GM18502 (cell line): ENCODE data around the gene LAMA2.
A peak's percentile ranks its signal among the peaks of the same experiment; 100 is the strongest.

Experiments
- ATAC-seq: cut with Tn5 transposase; IDR thresholded peaks from one replicate; pipeline ENCODE4 v1.9.1; 2021; ENCODE audit warnings: mild to moderate bottlenecking; ENCODE audit not compliant: unreplicated experiment, poor library complexity

LAMA2 gene

DNA sequence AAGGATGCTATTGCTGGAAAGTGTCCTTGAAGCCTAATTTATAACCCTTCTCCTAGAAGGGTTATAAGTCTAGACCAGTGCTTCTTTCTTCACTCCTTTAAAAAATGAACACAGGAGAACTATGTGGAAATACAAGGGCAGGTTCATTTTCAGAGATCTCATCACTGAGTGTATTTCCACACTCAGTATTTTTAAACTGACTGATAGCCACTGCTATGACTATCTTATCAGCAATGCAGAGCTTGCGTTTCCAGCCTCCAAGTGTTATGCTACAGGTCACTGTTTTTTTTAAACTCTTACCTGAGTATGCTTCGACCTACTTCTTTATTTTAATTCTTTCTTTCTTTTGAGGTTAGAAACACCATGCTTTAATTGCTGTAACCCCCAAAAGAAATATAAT lies 508.0 kb downstream of the LAMA2 start:
- ATAC-seq, result no peak

DNA sequence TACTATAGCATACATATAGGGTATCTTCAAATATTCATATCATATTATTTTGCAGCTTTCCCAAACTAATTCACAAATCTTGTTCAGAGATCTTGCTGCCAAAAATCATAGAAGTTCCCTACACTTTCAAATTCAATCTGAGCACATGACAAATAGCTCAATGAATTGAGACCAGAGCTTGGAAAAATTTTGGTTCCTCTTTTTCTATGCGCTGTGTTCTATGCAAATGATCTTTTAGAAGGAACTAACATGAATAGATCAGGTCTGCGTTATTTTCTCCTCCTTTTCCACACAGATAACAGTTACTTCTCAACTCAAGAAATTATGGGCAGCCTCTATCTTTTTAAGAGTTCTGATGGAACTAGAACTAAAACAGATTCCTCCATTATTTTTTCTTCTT lies 510.7 kb downstream of the LAMA2 start:
- peak; percentile 57 for ATAC-seq

DNA sequence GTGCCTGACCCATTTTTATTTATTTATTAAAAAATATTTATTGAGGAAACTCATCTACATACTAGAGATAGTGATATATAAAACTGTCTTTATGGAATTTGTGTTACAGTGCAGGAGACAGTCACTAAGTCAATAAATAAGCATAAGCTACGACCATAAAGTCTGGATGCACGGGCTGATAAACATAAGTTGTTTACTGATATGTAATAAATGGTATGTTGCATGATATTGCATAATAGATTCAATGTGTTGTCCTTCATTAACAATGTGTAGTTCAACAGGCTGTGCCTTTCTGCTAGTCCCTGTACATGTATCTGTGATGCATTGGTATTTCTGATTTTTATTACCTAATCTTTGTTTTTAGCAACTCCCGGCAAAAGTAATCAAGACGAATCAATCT lies 515.8 kb downstream of the LAMA2 start:
- ATAC-seq, result no peak

DNA sequence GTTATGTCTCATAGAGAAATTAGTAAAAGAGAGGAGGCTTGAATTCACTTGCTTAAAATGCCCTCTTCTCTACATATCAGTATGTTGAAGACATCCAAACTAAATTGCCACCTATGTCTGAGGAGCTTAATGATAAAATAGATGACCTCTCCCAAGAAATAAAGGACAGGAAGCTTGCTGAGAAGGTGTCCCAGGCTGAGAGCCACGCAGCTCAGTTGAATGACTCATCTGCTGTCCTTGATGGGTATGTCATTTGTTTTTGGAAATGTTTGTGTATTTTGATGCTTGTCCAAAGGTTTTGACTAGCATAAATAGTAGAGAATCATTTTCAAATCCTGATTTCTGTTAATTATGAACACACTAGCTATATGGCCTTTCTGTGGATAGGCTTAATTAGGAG lies 519.3 kb downstream of the LAMA2 start:
- no peak for ATAC-seq

DNA sequence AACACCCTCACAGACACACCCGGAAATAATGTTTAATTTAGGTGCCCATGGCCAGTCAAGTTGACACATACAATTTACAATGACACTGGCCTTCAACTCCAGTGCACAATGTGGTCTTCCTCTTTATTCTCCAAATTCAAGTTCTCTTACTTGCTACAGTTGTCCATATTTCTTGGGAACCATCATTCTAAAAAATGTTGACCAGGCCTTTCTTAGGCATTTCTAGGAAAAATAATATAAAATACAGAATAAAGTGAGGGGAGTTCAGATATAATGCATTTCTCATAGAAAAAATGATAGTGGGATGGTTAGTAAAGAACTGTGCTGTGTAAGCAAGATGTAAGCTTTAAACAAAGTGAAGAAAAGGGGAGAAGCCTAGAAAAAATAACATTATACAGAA lies 528.2 kb downstream of the LAMA2 start:
- ATAC-seq, result no peak

DNA sequence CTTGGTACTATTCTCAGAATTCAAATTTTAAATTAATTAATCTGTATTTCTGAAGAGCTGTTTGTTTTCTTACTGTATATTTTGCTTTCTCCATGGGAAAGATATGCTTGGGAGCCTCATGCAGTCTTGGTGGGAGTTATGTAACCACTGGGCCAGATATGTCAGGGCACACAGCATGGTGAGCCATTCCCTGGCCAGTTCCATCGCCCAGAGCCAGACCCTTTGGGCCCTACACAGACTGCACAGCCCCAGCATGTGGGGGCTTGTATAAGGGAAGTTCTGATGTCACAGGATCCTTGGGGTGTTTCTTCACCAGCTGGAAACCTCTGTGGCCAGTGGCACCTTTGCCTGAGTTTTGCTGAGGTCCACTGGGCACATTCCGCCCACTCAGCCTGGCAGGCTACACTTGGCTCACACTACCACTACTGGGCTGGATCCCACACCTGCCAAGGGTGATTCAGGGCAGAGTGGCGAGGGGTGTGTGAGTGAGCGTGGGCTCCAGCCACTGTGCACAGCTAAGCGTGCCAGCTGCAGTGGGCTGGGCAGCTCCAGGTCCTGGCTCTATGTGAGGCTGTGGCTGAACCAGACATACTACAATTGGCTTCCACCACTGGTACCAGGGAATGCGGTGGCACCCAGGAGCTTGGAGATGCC lies 533.5 kb downstream of the LAMA2 start:
- no peak for ATAC-seq

DNA sequence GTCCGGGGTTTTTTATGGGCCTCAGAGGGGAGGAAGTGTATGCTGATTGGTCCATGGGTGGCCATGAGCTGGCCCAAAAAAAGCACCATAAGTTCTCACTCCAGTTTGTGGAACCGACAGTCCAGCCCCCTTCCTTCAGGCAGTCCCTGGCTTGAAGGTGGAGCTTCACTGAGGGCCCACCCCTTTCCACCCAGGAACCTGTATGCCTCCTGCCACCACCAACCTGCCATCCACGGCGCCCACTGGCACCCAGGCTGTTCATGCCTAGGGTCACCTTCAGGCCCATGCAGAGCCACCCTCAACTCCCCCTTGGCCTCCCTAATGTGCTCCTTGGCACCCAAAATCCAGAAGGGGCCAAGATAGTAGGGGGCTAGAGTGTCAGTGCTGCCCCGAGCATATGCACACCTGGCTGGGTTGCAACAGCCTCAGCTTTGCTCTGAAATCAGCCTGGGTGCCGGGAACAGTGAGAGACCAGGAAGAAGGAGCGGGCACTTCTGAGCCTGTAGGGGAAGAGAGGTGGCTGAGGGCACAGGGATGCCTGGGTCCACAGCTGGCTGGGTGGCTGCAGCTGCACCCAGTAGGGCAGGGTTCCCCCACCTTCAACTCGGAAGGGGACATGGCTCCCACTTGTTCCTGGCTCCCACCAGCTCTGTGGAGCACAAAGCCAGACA lies 534.6 kb downstream of the LAMA2 start:
- no peak for ATAC-seq

DNA sequence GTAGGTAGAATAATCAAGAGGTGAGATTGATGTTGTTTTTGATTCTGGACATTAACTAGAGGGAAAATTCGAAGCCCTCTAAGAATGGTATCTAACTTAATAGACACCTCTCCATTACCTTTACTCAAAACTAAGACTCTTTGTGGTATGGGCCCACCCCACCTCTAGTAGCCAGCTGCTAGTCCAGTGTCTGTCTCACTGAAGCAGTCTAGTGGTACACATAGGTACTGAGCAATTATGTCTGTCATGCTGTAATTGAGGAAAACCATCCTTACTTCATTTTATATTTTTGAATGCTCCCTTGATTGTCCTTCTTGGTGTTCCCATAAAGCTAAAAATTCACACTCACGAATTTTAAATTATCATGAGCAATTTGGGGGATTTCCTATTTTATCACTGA lies 536.4 kb downstream of the LAMA2 start:
- peak; percentile 49 for ATAC-seq

DNA sequence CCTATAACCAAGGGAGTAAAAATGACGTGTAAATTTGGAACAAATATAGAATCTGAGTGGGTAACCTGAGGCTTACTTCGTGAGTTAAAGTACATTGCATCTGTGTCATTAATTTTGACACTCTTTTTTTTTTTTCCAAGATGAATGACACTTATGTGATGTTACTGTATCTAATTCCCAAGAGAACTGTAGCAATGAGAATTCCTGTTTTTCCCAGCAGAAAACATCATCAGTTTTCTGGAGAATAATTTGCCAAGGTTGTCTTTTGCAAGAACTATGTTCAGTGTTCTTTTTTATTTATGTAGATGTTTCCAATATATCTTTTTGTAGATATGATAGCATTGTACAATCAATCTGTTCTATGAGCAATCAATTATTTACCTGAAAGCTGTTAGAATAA lies 543.4 kb downstream of the LAMA2 start:
- no peak for ATAC-seq

DNA sequence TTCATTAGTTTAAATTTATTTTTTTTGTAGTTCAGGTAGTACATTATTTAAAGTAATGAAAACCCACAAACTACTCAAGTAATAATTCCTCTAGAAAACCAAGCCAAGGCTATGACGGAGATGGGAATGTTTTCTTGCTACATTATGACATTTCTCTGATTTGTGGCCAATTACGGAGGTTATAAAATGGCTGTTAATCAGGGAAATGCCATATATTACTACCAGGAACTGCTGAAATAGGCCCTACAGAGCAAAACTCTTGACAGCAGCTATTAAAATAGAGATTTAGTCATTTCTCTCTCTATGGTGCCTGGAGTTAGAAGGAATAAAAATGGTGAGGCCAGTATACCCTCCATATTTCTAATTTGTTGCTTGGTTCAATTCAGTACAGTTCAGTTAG lies 547.0 kb downstream of the LAMA2 start:
- no peak for ATAC-seq

DNA sequence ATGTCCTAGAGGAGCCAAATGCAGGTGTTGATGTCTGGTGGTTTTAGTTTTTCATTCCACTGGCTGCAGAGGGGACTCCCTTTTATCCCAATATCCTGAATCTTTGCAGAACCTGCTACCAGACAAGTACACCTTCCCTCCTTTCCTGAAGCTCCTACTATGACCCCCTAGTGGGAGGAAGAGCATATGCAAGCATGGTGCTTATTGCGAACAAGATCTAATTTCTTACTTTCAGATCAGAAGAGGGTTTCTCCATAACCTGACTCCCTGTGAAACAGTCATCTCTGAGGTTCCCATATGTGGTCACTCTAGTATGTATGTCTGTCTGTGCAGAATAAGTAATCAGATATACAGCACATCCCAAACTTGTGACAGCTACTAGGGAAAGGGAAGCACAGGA lies 549.8 kb downstream of the LAMA2 start:
- ATAC-seq, result no peak

DNA sequence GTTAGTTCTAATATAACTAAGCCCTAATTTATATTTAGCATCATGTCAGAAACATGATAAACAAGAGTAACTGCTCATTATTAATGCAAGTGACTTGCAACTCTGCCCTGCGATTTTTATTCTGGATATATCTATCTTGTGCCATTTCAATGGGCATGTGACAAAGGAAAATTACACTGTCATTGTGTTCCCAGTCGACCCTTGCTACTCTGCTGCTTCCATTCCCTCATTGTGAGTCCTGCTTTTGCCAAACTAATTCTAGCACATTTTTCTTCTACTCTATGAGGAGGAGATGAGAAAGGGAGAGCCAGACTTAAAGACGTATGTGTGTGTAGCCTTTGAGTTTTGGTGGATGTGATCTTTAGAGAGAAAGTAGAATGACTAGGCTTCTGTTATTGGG lies 551.2 kb downstream of the LAMA2 start:
- ATAC-seq, result no peak

DNA sequence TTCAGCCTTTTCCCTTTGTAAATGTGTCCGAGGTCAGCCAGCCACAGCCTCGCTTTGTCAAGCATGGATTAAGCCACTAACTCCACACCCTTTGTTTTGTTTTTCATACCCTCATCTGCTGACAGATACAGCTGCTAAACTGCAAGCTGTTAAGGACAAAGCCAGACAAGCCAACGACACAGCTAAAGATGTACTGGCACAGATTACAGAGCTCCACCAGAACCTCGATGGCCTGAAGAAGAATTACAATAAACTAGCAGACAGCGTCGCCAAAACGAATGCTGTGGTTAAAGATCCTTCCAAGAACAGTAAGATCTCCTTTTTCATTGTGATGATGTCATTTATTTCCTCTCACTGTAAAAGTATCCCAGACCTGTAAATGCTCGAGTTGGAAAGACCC lies 557.8 kb downstream of the LAMA2 start:
- ATAC-seq, result no peak

DNA sequence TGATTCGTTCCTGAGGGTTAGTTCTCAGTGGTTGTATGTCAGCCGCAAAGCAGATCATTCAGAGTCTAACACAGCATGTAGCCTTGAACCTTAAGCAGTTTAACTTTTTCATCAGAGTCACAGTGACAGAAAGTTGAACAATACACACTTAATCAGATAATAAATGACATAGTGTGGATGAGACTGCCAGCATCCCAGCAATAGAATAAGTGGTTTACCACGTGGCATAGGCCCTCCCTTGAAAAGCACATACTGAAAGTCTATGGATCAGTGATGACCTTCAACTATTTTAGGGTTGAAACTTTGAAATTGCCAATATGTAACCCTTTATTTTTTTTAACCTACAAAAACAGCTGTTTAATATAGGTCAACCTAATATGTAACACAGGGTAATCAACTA lies 561.7 kb downstream of the LAMA2 start:
- no peak for ATAC-seq

DNA sequence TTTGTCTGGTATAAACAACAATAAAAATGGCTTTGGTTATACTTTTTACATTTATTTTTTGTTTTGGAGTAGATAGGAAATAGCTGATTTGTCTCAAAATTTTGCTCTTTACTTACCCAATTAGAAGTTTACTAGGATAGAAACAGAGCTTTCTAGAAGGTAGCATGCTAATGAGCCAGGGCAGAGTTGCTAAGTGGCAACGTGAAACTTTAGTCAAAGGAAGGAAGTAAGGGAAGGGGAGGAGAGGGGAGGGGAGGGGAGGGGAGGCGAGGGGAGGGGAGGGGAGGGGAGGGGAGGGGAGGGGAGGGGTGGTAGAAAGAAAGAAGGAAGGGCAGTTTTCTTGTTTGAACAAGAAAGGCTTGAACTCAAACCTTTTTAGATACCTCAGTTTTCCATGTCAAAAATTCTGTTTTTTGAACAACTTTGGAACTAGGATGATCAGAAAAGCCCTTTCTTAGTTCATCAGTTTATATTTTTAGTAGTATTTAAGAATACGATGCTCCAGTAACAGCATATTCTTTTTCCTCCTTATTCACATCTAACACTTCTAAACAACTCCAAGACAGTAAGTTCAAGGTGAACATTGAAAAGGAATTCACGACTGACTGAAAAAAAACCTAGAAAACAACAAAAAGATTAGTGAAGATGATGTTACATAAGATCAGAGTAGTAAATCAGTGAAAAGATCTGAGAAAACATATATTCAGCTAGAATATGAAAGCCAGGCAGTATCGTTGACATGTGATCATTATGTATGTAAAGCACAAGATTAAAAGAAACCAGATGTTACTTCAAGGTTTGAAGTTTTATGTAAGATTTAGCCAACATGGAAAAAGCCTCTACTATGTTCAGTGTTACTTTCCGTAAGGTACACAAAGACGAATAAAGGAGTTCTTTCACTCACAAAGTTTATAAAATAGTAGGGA lies 563.6 kb downstream of the LAMA2 start:
- no peak for ATAC-seq

DNA sequence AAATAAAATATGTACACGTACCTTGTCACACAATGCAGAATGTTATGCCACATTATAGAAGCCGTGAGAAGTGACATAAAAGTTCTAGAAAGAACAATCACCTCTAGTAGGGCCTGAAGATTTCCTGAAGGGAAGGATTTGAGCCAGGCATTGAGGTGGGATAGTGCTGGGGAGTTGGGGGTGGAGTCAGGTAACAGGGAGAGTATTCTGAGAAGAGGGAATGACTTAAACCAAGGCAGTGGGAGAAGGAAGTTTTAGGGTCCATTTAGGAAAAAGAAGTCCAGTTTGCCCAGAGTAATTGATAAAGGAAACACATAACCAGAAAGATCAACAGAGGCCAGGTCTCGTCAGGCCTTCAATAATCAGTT lies 564.2 kb downstream of the LAMA2 start:
- ATAC-seq, result no peak

DNA sequence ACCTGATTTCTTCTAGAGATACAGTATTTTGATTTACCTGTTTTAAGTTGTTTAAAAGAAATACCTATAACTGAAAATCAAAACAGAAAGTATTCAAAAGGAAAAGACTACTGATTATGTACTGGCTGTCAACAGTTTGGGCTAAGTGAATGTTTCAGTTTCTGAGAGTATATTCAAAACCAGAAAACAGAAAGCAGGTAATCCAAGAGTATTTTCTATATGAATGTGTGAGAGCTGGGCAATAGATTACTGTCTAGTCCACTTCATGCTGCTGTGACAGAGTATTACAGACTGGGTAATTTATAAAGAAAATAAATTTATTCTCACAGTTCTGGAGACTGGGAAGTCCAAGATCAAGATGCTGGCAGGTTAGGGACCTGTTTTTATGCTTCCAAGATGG lies 566.0 kb downstream of the LAMA2 start:
- peak; percentile 100 for ATAC-seq

DNA sequence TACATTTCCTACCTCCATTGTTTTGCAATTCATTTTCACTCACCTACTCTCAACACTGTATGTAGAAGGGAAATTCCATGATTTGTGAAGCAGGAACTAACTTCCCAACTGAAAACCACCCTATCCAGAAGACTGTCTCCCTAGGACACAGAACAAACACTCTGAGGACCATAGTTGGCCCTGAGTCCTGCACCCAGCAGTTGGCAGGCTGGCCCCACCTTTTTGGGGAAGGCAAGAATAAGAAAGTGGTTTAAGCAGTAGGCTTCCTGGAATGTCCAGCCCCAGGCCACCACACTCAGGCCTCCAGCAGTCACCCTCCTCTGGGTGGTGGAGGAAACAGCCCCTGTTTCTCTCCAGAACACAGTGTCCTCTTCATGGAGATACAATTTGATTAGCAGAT lies 568.2 kb downstream of the LAMA2 start:
- ATAC-seq, result no peak

DNA sequence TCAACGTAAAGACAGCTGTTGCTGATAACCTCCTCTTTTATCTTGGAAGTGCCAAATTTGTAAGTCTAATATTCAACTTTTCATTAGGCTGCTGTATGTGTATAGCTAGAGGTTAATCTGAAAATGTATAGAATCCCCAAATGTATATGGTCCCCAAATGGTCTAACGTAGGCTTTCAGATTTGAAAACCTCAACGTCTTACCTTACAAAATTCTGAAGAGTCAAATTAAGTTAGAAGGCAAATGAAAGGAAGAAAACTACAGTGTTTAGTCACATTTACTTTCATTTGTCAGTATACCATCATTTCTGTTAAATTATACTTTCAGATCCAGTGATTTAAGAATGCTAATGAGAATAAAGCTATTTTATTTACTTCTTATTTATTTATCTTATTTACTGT lies 570.1 kb downstream of the LAMA2 start:
- ATAC-seq, result no peak

DNA sequence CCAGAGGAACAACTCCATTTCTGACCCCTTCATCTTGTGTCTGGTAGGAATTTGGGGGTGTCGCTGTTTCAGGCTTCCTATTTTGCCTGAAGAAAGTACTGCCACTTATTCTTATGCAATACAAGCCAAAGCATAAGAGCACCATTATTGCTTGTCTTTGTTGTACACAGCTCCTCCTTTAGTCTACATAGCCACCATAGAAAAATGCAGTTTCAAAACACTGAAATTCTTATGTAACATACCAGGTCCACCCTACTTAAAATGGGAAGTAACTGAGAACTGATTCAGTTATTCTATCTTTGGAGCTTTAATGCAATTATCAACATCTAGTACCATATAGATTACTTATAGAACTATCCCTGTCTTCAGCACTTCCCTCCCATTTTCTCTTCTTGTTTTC lies 571.5 kb downstream of the LAMA2 start:
- ATAC-seq, result no peak

DNA sequence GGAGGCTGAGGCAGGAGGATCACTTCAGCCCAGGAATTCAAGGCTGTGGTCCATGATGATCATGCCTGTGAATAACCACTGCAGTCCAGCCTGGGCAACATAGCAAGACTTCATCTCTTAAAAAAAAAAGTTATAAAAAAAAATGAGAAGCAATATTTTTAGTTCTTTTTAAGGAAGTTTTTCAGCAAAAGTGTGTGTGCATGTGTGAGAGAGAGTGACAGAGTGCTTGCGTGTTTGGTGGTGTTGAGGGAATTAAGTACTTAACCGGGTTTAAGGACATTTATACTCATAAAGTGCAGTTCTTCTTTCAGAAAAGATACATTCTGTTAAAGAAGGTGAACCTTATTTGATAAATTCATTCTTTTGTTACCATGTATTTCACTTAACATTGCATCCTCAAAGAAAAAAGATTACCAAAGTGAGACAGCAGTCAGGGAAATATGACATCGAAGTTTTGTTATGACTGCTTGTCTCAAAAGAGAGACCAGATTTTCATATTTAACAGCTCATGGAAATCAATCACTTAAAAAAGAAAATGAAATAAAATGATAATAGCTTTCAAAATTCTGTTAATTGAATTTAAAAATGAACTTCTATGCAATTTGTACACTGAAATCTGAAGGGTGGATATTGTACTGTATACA lies 572.3 kb downstream of the LAMA2 start:
- ATAC-seq, result no peak
